HEK293 (cell line): ENCODE results near the gene PRKAG3.

Experiments
- BCL11A ChIP-seq: fragments of 450-650 bp; formaldehyde crosslinking; IDR thresholded peaks from 2 replicates; pipeline ENCODE4 v1.5.1; 2016; ENCODE audit warnings: low read depth, missing biosample characterization, missing genetic modification characterization
- CTCF ChIP-seq: fragments of 450-650 bp; formaldehyde crosslinking; IDR thresholded peaks from 2 replicates; pipeline ENCODE4 v1.5.1; 2016; ENCODE audit warnings: missing biosample characterization, missing genetic modification characterization
- REPIN1 ChIP-seq: fragments of 450-650 bp; formaldehyde crosslinking; IDR thresholded peaks from 2 replicates; pipeline ENCODE4 v1.5.1; 2017; ENCODE audit warnings: missing biosample characterization, missing genetic modification characterization, low read depth
- ZBTB20 ChIP-seq: fragments of 450-650 bp; formaldehyde crosslinking; IDR thresholded peaks from 2 replicates; pipeline ENCODE4 v1.5.1; 2016; ENCODE audit warnings: missing biosample characterization, missing genetic modification characterization
- ZNF138 ChIP-seq: fragments of 450-650 bp; formaldehyde crosslinking; IDR thresholded peaks from 2 replicates; pipeline ENCODE4 v1.5.1; 2016; ENCODE audit warnings: missing biosample characterization, missing genetic modification characterization, borderline replicate concordance
- ZNF184 ChIP-seq: fragments of 450-650 bp; IDR thresholded peaks from 2 replicates; pipeline ENCODE4 v1.5.1; 2018; ENCODE audit warnings: missing biosample characterization, mild to moderate bottlenecking, missing genetic modification characterization
- ZNF274 ChIP-seq, 2 experiments: fragments of 200-500 bp in 1 of 2; fragments of 450-650 bp in 1 of 2; sonication (Bioruptor generic) in 1 of 2; formaldehyde crosslinking in 1 of 2; IDR thresholded peaks; 2 replicates each; pipeline versions ENCODE4 v1.5.1 to v1.6.1; 2014 to 2016; ENCODE audit warnings: borderline replicate concordance in 1 of 2, inconsistent platforms in 1 of 2, low read length in 1 of 2, missing biosample characterization in 1 of 2, missing genetic modification characterization in 1 of 2
- ZNF302 ChIP-seq: fragments of 450-650 bp; formaldehyde crosslinking; IDR thresholded peaks from 2 replicates; pipeline ENCODE4 v1.5.1; 2016; ENCODE audit warnings: missing biosample characterization, missing genetic modification characterization, low read depth
- TF ChIP-seq, protein P1 (sequence below): fragments of 450-650 bp; formaldehyde crosslinking; IDR thresholded peaks from 2 replicates; pipeline ENCODE4 v1.5.1; 2017; ENCODE audit warnings: missing biosample characterization, missing genetic modification characterization

- TF ChIP-seq BCL11A (no peak), ZNF184 (tag by site-specific recombination) (no peak), ZNF138 (tag by site-specific recombination) (no peak), ZNF302 (no peak), ZNF274 (IDR thresholded peaks at IDR 0.05; ENCODE audit: low read length) (no peak), ZNF274 (tag by site-specific recombination; IDR thresholded peaks at IDR 0.05; ENCODE audit: borderline replicate concordance) (no peak), CTCF (no peak), REPIN1 (tag by site-specific recombination) (no peak), ZBTB20 (tag by site-specific recombination) (no peak)
- TF ChIP-seq, protein P1, sequence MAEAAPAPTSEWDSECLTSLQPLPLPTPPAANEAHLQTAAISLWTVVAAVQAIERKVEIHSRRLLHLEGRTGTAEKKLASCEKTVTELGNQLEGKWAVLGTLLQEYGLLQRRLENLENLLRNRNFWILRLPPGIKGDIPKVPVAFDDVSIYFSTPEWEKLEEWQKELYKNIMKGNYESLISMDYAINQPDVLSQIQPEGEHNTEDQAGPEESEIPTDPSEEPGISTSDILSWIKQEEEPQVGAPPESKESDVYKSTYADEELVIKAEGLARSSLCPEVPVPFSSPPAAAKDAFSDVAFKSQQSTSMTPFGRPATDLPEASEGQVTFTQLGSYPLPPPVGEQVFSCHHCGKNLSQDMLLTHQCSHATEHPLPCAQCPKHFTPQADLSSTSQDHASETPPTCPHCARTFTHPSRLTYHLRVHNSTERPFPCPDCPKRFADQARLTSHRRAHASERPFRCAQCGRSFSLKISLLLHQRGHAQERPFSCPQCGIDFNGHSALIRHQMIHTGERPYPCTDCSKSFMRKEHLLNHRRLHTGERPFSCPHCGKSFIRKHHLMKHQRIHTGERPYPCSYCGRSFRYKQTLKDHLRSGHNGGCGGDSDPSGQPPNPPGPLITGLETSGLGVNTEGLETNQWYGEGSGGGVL, result no peak
These were observed 47.9 kb downstream of the PRKAG3 start for GRCh38 chr2:218783688-218784087.
